Activated CD8-positive, alpha-beta T cell treated with anti-CD3 and anti-CD28 coated beads for 36 hours (primary cell): ENCODE measurements around the gene COBLL1. TPM values are rescaled to one million over a fixed set of nuclear protein-coding genes. Genes with fewer than 3 reads are reported as not detected.

Experiments used
- ATAC-seq: fragments of 200-7000 bp; cut with Tn5 transposase; one replicate; pipeline ENCODE4 v1.10.0; 2021; ENCODE audit warnings: mild to moderate bottlenecking, moderate library complexity
- CTCF ChIA-PET: fragments of 350-600 bp; sonication (Branson Sonifier 250); formaldehyde crosslinking; loops from one replicate; lab custom pipeline; 2021; ENCODE audit warnings: antibody characterized with exemption; lab: Charles Lee
- POLR2A ChIA-PET: fragments of 350-600 bp; sonication (Branson Sonifier 250); formaldehyde crosslinking; loops from one replicate; lab custom pipeline; 2021; ENCODE audit warnings: antibody characterized with exemption; lab: Charles Lee
- DNase-seq: peaks from one replicate; pipeline ENCODE4 v3.0.0-alpha.2; 2020
- H3K27ac Mint-ChIP-seq: one replicate; pipeline ENCODE4 v1.8.0; 2021; ENCODE audit warnings: mild to moderate bottlenecking, mixed read lengths
- H3K27me3 Mint-ChIP-seq: one replicate; pipeline ENCODE4 v1.8.0; 2021; ENCODE audit warnings: mixed read lengths
- H3K36me3 Mint-ChIP-seq: one replicate; pipeline ENCODE4 v1.8.0; 2021; ENCODE audit warnings: low read depth, mixed read lengths
- H3K4me1 Mint-ChIP-seq: one replicate; pipeline ENCODE4 v1.8.0; 2021; ENCODE audit warnings: low read depth, mixed read lengths
- H3K4me3 Mint-ChIP-seq: one replicate; pipeline ENCODE4 v1.8.0; 2021; ENCODE audit warnings: mild to moderate bottlenecking, moderate library complexity, mixed read lengths
- H3K9me3 Mint-ChIP-seq: one replicate; pipeline ENCODE4 v1.8.0; 2021; ENCODE audit warnings: mixed read lengths
- CTCF ChIP-seq: fragments of 200-600 bp; IDR thresholded peaks from one replicate; pipeline ENCODE4 v1.8.0; 2022; ENCODE audit warnings: antibody characterized with exemption, mild to moderate bottlenecking
- intact Hi-C: fragments of 100-400 bp; cut with micrococcal nuclease; formaldehyde crosslinking; loops from one replicate; pipeline ENCODE4 v1.10.0; 2022
- total RNA-seq, 2 experiments: library from RNA; stranded (reverse); gene quantifications; one replicate each; pipeline ENCODE4 v1.2.3, GENCODE V29; 2021

The COBLL1 gene
- total RNA-seq, 2 experiments from 2014 or later: 0.36 to 0.68 TPM

GRCh38 chr2:164677271-164677670 is 164.4 kb downstream of the COBLL1 start:
- H3K9me3 Mint-ChIP-seq: peaks cover 1% of the 10 kb centered on the region
- ChIA-PET CTCF (no interaction called here), POLR2A (no interaction called here)
- H3K36me3 Mint-ChIP-seq: no peaks in the 10 kb centered on the region
- TF ChIP-seq CTCF: no peak
- ATAC-seq (no peak), DNase-seq (no peak)
- H3K27ac Mint-ChIP-seq: no peak overlapping the region
- intact Hi-C loops: no loop called here
- no peaks in the 10 kb centered on the region for H3K4me1 Mint-ChIP-seq
- no peaks in the 10 kb centered on the region for H3K27me3 Mint-ChIP-seq
- H3K4me3 Mint-ChIP-seq: no peak overlapping the region

GRCh38 chr2:164675687-164676086 is 165.9 kb downstream of the COBLL1 start:
- ATAC-seq: no peak
- H3K27ac Mint-ChIP-seq: no peak overlapping the region
- DNase-seq: no peak
- CTCF ChIA-PET: no interaction called here
- peaks cover 1% of the 10 kb centered on the region for H3K9me3 Mint-ChIP-seq
- H3K36me3 Mint-ChIP-seq: no peaks in the 10 kb centered on the region
- no peak for TF ChIP-seq CTCF
- no peak overlapping the region for H3K4me3 Mint-ChIP-seq
- no peaks in the 10 kb centered on the region for H3K27me3 Mint-ChIP-seq
- intact Hi-C loops: no loop called here
- no peaks in the 10 kb centered on the region for H3K4me1 Mint-ChIP-seq
- POLR2A ChIA-PET: no interaction called here

GRCh38 chr2:164675027-164675426 is 166.6 kb downstream of the COBLL1 start:
- intact Hi-C loops: no loop called here
- CTCF ChIA-PET: no interaction called here
- no peak overlapping the region for H3K27ac Mint-ChIP-seq

GRCh38 chr2:164671664-164672396 is 169.8 kb downstream of the COBLL1 start:
- no peak for ATAC-seq
- Mint-ChIP-seq H3K4me3 (no peak overlapping the region), H3K9me3 (no peaks in the 10 kb centered on the region), H3K4me1 (no peaks in the 10 kb centered on the region), H3K27me3 (no peaks in the 10 kb centered on the region), H3K36me3 (no peaks in the 10 kb centered on the region), H3K27ac (no peak overlapping the region)
- POLR2A ChIA-PET: no interaction called here
- intact Hi-C loops: no loop called here
- DNase-seq: no peak
- CTCF ChIA-PET: no interaction called here
- TF ChIP-seq CTCF: no peak

More at GRCh38 chr2:164675027-164675426, 166.6 kb downstream of the COBLL1 start:
- ATAC-seq (no peak), DNase-seq (no peak)
- Mint-ChIP-seq H3K4me3 (no peak overlapping the region), H3K4me1 (no peaks in the 10 kb centered on the region), H3K9me3 (no peaks in the 10 kb centered on the region), H3K27me3 (no peaks in the 10 kb centered on the region), H3K36me3 (no peaks in the 10 kb centered on the region)
- TF ChIP-seq CTCF: no peak
- POLR2A ChIA-PET: no interaction called here

GRCh38 chr2:164669291-164669690 is 172.3 kb downstream of the COBLL1 start:
- TF ChIP-seq CTCF: no peak
- POLR2A ChIA-PET: no interaction called here

More at GRCh38 chr2:164669291-164669690, 172.3 kb downstream of the COBLL1 start:
- intact Hi-C loops: no loop called here
- H3K27me3 Mint-ChIP-seq: no peaks in the 10 kb centered on the region
- DNase-seq: no peak
- no peaks in the 10 kb centered on the region for H3K4me1 Mint-ChIP-seq
- H3K9me3 Mint-ChIP-seq: no peaks in the 10 kb centered on the region
- H3K4me3 Mint-ChIP-seq: no peak overlapping the region
- H3K36me3 Mint-ChIP-seq: no peaks in the 10 kb centered on the region
- ATAC-seq: no peak
- no peak overlapping the region for H3K27ac Mint-ChIP-seq
- CTCF ChIA-PET: no interaction called here
